T-helper 2 cell (primary cell): ENCODE results near the gene WWOX.
"Not testable (repeated sequence)": the region's sequence is repeated elsewhere in the genome, so short reads cannot be mapped to it uniquely, and the experiment has no call there.

ENCODE experiments used
- DNase-seq, 5 experiments: peaks; one replicate each; pipeline versions ENCODE4 v3.0.0 to v3.0.0-alpha.2; 2012 to 2022

Gene WWOX

GRCh38 chr16:78591682-78592103 lies 492.2 kb downstream of the WWOX start:
- DNase-seq = no peak

- no peak for DNase-seq
Measured at GRCh38 chr16:78592111-78592510, 492.7 kb downstream of the WWOX start.

GRCh38 chr16:78593352-78593751 lies 493.9 kb downstream of the WWOX start:
- DNase-seq = no peak

- DNase-seq = no peak
Measured at GRCh38 chr16:78594191-78594590, 494.7 kb downstream of the WWOX start.

- DNase-seq = no peak
Measured at GRCh38 chr16:78596348-78596995, 497.0 kb downstream of the WWOX start.

- no peak for DNase-seq
Measured at GRCh38 chr16:78596996-78597422, 497.6 kb downstream of the WWOX start.

GRCh38 chr16:78597809-78598570 lies 498.5 kb downstream of the WWOX start:
- DNase-seq = no peak

GRCh38 chr16:78599271-78599670 lies 499.8 kb downstream of the WWOX start:
- no peak for DNase-seq

- not testable (repeated sequence) for DNase-seq
Measured at GRCh38 chr16:78604423-78605062, 505.1 kb downstream of the WWOX start.

GRCh38 chr16:78605548-78606101 lies 506.2 kb downstream of the WWOX start:
- DNase-seq = no peak

GRCh38 chr16:78606545-78606944 lies 507.1 kb downstream of the WWOX start:
- DNase-seq = no peak

GRCh38 chr16:78607022-78607421 lies 507.6 kb downstream of the WWOX start:
- DNase-seq = no peak

GRCh38 chr16:78607465-78607864 lies 508.0 kb downstream of the WWOX start:
- no peak for DNase-seq

GRCh38 chr16:78608305-78608776 lies 508.9 kb downstream of the WWOX start:
- no peak for DNase-seq

- DNase-seq = no peak
Measured at GRCh38 chr16:78609402-78610274, 510.2 kb downstream of the WWOX start.

- no peak for DNase-seq
Measured at GRCh38 chr16:78611318-78611717, 511.9 kb downstream of the WWOX start.

- no peak for DNase-seq
Measured at GRCh38 chr16:78619811-78620210, 520.4 kb downstream of the WWOX start.

- no peak for DNase-seq
Measured at GRCh38 chr16:78620291-78620690, 520.8 kb downstream of the WWOX start.

GRCh38 chr16:78623796-78624195 lies 524.3 kb downstream of the WWOX start:
- no peak for DNase-seq

- DNase-seq = no peak
Measured at GRCh38 chr16:78624366-78624765, 524.9 kb downstream of the WWOX start.

GRCh38 chr16:78628461-78629045 lies 529.1 kb downstream of the WWOX start:
- DNase-seq = no peak

- DNase-seq = no peak
Measured at GRCh38 chr16:78629173-78629572, 529.7 kb downstream of the WWOX start.
